GM12892 (cell line): ENCODE measurements around the gene SERPINF2.

Experiments used
- POLR2A ChIP-seq: IDR thresholded peaks from 2 replicates; pipeline ENCODE4 v1.6.1; 2011; ENCODE audit warnings: low read depth, low read length, control low read depth
- POLR2AphosphoS5 ChIP-seq: IDR thresholded peaks from 2 replicates; pipeline ENCODE4 v1.6.1; 2011; ENCODE audit warnings: low read depth, low read length, control low read depth
- TAF1 ChIP-seq: IDR thresholded peaks from 2 replicates; pipeline ENCODE4 v1.6.1; 2011; ENCODE audit warnings: low read depth, mild to moderate bottlenecking, control low read depth, low read length, borderline replicate concordance

DNA sequence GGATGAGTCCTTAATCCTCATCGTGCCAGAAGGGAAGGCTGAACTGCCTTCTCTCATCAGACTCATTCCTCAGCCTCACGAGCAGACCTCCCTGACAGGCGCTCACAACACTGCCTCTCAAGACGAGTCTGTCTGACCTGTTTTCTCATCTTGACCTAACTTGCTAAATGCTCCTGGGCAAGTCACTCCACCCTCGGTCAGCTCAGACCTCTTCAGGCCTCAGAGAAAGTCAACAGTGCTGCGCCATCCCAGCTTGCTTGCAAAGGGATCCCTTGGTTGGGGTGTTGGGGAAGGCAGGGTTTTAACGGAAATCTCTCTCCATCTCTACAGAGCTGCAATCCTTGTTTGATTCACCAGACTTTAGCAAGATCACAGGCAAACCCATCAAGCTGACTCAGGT, 34.2 kb downstream of the SERPINF2 start:
- TF ChIP-seq TAF1 = no peak
- TF ChIP-seq POLR2AphosphoS5 = no peak
- TF ChIP-seq POLR2A = no peak
